GM23248 (cell line): ENCODE measurements around the gene GAA.

Source experiments
- EZH2 ChIP-seq: fragments of 200-600 bp; sonication (generic); IDR thresholded peaks from 2 replicates; pipeline ENCODE4 v1.6.1; 2018; ENCODE audit warnings: antibody characterized with exemption, mild to moderate bottlenecking; ENCODE audit not compliant: insufficient read depth, poor library complexity, severe bottlenecking
- EZH2phosphoT487 ChIP-seq: fragments of 200-600 bp; sonication (generic); IDR thresholded peaks from 2 replicates; pipeline ENCODE4 v1.6.1; 2018; ENCODE audit warnings: antibody characterized with exemption, moderate library complexity, mild to moderate bottlenecking, low read depth; ENCODE audit not compliant: insufficient read depth

DNA sequence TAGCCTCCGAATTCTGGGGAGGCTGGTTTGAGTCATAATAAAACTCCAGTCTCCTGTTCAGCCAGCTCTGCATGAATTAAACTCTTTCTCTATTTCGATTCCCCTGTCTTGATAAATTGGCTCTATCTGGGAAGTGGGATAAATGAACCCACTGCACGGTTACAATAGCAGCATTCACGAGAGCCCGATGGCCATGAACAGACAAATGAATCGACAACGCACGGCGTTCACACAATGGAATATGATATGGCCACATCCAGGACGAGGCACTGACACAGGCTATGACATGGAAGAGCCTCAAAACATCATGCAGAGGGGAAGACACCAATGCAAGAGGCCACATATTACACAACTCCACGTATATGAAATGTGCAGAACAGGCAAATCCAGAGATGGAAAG, 62.8 kb downstream of the GAA start:
- no peak for TF ChIP-seq EZH2
- no peak for TF ChIP-seq EZH2phosphoT487
